NT2/D1 (cell line): ENCODE data around the gene CDK3.

Experiments used
- DNase-seq: peaks from one replicate; pipeline ENCODE4 v3.0.0-alpha.2; 2011; ENCODE audit warnings: low read depth, low spot score
- H3K27me3 ChIP-seq: 2 replicates; pipeline ENCODE4 v1.6.0; 2011; ENCODE audit warnings: mild to moderate bottlenecking; ENCODE audit not compliant: insufficient read length, insufficient read depth
- H3K36me3 ChIP-seq: 2 replicates; pipeline ENCODE4 v1.6.1; 2011; ENCODE audit warnings: mild to moderate bottlenecking, low read length, mixed read lengths; ENCODE audit not compliant: insufficient read depth, insufficient read length
- H3K4me1 ChIP-seq: 2 replicates; pipeline ENCODE4 v1.5.1; 2011; ENCODE audit not compliant: insufficient read depth, insufficient read length
- H3K4me3 ChIP-seq: 2 replicates; pipeline ENCODE4 v1.5.1; 2011; ENCODE audit warnings: low read depth; ENCODE audit not compliant: insufficient read length
- H3K9ac ChIP-seq: 2 replicates; pipeline ENCODE4 v1.6.0; 2011; ENCODE audit warnings: low read depth; ENCODE audit not compliant: insufficient read length
- H3K9me3 ChIP-seq: 2 replicates; pipeline ENCODE4 v1.5.1; 2011; ENCODE audit warnings: mild to moderate bottlenecking, low read length; ENCODE audit not compliant: insufficient read depth
- SUZ12 ChIP-seq: IDR thresholded peaks from 2 replicates; pipeline ENCODE4 v1.6.1; 2011; ENCODE audit not compliant: insufficient read length, insufficient read depth; ENCODE audit errors: extremely low read depth
- YY1 ChIP-seq: IDR thresholded peaks from 2 replicates; pipeline ENCODE4 v1.6.1; 2011; ENCODE audit not compliant: insufficient read length, insufficient read depth
- ZNF274 ChIP-seq: IDR thresholded peaks from 2 replicates; pipeline ENCODE4 v1.6.1; 2011; ENCODE audit warnings: mild to moderate bottlenecking, low read depth, low read length

Gene CDK3

GRCh38 chr17:76025294-76025693, 24.6 kb downstream of the CDK3 start:
- no peaks in the 10 kb centered on the region for H3K27me3 ChIP-seq
- TF ChIP-seq ZNF274 (no peak), YY1 (no peak), SUZ12 (no peak)
- no peak overlapping the region for H3K4me3 ChIP-seq
- DNase-seq = no peak
- peaks cover 17% of the 10 kb centered on the region for H3K4me1 ChIP-seq
- H3K9me3 ChIP-seq = no peaks in the 10 kb centered on the region
- no peaks in the 10 kb centered on the region for H3K36me3 ChIP-seq
- H3K9ac ChIP-seq = no peak overlapping the region

- Histone ChIP-seq H3K36me3 (no peaks in the 10 kb centered on the region), H3K9ac (no peak overlapping the region), H3K4me3 (no peak overlapping the region), H3K27me3 (no peaks in the 10 kb centered on the region), H3K9me3 (no peaks in the 10 kb centered on the region), H3K4me1 (peaks cover 17% of the 10 kb centered on the region)
- DNase-seq = no peak
- TF ChIP-seq SUZ12 (no peak), ZNF274 (no peak), YY1 (no peak)
Observed at GRCh38 chr17:76026714-76027158, 26.1 kb downstream of the CDK3 start.

- Histone ChIP-seq H3K4me1 (peaks cover 20% of the 10 kb centered on the region), H3K4me3 (no peak within 1 kb of the TSS), H3K27me3 (no peaks in the 10 kb centered on the region), H3K36me3 (no peaks in the 10 kb centered on the region), H3K9me3 (peaks cover 4% of the 10 kb centered on the region; the same call in 1 of the 2 replicates), H3K9ac (no peak within 1 kb of the TSS)
- TF ChIP-seq ZNF274 = no peak
- TF ChIP-seq YY1 = no peak
- no peak for TF ChIP-seq SUZ12
- DNase-seq = no peak
Observed at GRCh38 chr17:76027159-76027839, 26.6 kb downstream of the CDK3 start, which contains the start of gene EVPL. TSS of gene EVPL (minus strand) at chr17:76027306. CDS start at chr17:76027198, 108 bp downstream.

- Histone ChIP-seq H3K4me3 (no peak overlapping the region), H3K9ac (no peak overlapping the region)
- DNase-seq = no peak
Observed at GRCh38 chr17:76032073-76032779, 31.6 kb downstream of the CDK3 start.

GRCh38 chr17:76032780-76033108, 32.1 kb downstream of the CDK3 start:
- Histone ChIP-seq H3K36me3 (peaks cover 9% of the 10 kb centered on the region), H3K9ac (no peak overlapping the region), H3K9me3 (peaks cover 18% of the 10 kb centered on the region; the same call in 1 of the 2 replicates), H3K4me3 (no peak overlapping the region), H3K4me1 (peaks cover 18% of the 10 kb centered on the region), H3K27me3 (no peaks in the 10 kb centered on the region)
- DNase-seq = no peak
- no peak for TF ChIP-seq ZNF274
- no peak for TF ChIP-seq SUZ12
- TF ChIP-seq YY1 = no peak

More at GRCh38 chr17:76032073-76032779, 31.6 kb downstream of the CDK3 start:
- H3K9me3 ChIP-seq = peaks cover 18% of the 10 kb centered on the region; the same call in 1 of the 2 replicates
- TF ChIP-seq YY1 (no peak), ZNF274 (no peak), SUZ12 (no peak)
- peaks cover 20% of the 10 kb centered on the region for H3K4me1 ChIP-seq
- peaks cover 6% of the 10 kb centered on the region for H3K36me3 ChIP-seq
- H3K27me3 ChIP-seq = no peaks in the 10 kb centered on the region

GRCh38 chr17:76033139-76033538, 32.5 kb downstream of the CDK3 start:
- H3K9ac ChIP-seq = no peak overlapping the region

More at GRCh38 chr17:76033139-76033538, 32.5 kb downstream of the CDK3 start:
- Histone ChIP-seq H3K4me3 (no peak overlapping the region), H3K9me3 (peaks cover 18% of the 10 kb centered on the region; the same call in 1 of the 2 replicates), H3K27me3 (no peaks in the 10 kb centered on the region), H3K36me3 (peaks cover 13% of the 10 kb centered on the region), H3K4me1 (peaks cover 18% of the 10 kb centered on the region)
- TF ChIP-seq YY1 (no peak), SUZ12 (no peak), ZNF274 (no peak)
- no peak for DNase-seq
